Activated naive CD8-positive, alpha-beta T cell treated with anti-CD3 and anti-CD28 coated beads, Interleukin-2, amount 50 U/mL, for 24 hours (primary cell): ENCODE results near the gene ANKRD34A.
A peak's percentile ranks its signal among the peaks of the same experiment; 100 is the strongest.

ENCODE experiments used
- ATAC-seq: fragments of 150-1000 bp; cut with Tn5 transposase; one replicate; pipeline ENCODE4 v1.10.0; 2021
- DNase-seq: peaks from one replicate; pipeline ENCODE4 v3.0.0; 2021
- H3K27ac Mint-ChIP-seq: one replicate; pipeline ENCODE4 v1.8.0; 2021; ENCODE audit warnings: mild to moderate bottlenecking, mixed read lengths
- H3K27me3 Mint-ChIP-seq: one replicate; pipeline ENCODE4 v1.8.0; 2021; ENCODE audit warnings: mixed read lengths
- H3K36me3 Mint-ChIP-seq: one replicate; pipeline ENCODE4 v1.8.0; 2021; ENCODE audit warnings: low read depth, mixed read lengths
- H3K4me1 Mint-ChIP-seq: one replicate; pipeline ENCODE4 v1.8.0; 2021; ENCODE audit warnings: mixed read lengths
- H3K4me3 Mint-ChIP-seq: one replicate; pipeline ENCODE4 v1.8.0; 2021; ENCODE audit warnings: mild to moderate bottlenecking, moderate library complexity, mixed read lengths
- H3K9me3 Mint-ChIP-seq: one replicate; pipeline ENCODE4 v1.8.0; 2021; ENCODE audit warnings: mixed read lengths

The ANKRD34A gene

DNA sequence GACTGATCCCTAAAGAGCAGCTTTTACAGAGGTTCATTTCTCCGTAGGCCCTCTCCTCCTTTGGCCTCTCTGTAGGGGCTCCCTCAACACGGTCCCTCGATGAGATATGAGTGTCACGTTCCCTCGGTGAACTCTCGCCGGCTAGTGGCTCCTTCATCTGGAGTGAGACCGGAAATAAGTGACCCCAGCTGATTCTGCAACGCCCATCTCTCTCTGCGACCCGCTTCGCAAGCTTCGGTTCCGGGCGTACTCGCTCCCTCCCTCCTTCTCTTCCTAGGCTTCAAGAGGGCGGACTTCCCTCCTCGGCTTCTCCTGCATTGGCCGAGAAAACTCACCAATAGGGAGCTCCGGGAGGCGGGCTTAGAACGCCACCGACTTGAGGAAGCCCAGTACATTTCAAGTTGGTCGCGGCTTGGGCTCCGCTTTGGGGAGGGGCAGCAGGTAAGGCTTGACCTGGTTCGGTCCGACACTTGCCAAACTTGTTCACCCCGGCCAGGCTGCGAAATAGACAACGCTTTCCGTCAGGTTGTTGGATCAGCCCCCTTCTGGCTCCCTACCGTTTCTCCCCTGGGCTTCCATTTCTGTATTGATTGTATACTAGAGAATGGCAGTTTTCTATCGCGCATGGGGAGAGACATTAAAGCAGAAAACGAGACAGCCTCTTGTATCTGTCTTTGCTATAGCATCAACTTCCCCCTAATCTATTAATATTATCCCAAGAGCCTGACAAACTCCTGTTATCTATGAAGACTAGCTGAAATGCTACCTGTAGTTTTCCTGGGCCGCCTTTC lies at the start of gene ANKRD34A, which contains the start of gene POLR3GL:
TSS of gene ANKRD34A (minus strand) at position 248 of the 791 bp plus-strand sequence. CDS start 2,816 bp downstream, outside the sequence.
TSS of gene POLR3GL (plus strand) at position 363 of the 791 bp plus-strand sequence. CDS start 10,176 bp downstream, outside the sequence.
- H3K27me3 Mint-ChIP-seq: no peaks in the 10 kb centered on the region
- DNase-seq (peak; percentile 90), ATAC-seq (peak; percentile 86)
- peaks cover 36% of the 10 kb centered on the region for H3K4me1 Mint-ChIP-seq
- H3K9me3 Mint-ChIP-seq: peaks cover 8% of the 10 kb centered on the region
- peak within 1 kb of the TSS; percentile 96 for H3K27ac Mint-ChIP-seq
- H3K4me3 Mint-ChIP-seq: peak within 1 kb of the TSS; percentile 96
- peaks cover 17% of the 10 kb centered on the region for H3K36me3 Mint-ChIP-seq

DNA sequence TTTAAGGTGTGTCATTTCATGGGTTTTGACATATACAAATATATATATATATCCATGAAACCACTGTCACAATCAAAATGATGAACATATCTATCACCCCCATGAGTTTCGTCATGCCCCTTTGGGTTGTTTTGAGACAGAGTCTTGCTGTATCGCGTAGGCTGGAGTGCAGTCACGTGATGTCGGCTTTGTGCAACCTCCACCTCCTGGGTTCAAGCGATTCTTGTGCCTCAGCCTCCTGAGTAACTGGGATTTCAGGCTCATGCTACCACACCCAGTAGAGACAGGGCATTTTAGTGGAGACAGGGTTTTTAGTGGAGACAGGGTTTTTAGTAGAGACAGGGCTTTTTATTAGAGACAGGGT lies 49.2 kb upstream of the ANKRD34A start:
- H3K27me3 Mint-ChIP-seq: peaks cover 15% of the 10 kb centered on the region
- H3K9me3 Mint-ChIP-seq: no peaks in the 10 kb centered on the region
- no peak for ATAC-seq
- no peaks in the 10 kb centered on the region for H3K36me3 Mint-ChIP-seq
- peaks cover 9% of the 10 kb centered on the region for H3K4me1 Mint-ChIP-seq
- H3K27ac Mint-ChIP-seq: no peak overlapping the region
- no peak overlapping the region for H3K4me3 Mint-ChIP-seq
- DNase-seq: no peak

GRCh38 chr1:146012703-146013558 lies 48.6 kb upstream of the ANKRD34A start:
- peaks cover 9% of the 10 kb centered on the region for H3K27me3 Mint-ChIP-seq
- DNase-seq (peak; percentile 59), ATAC-seq (peak; percentile 80)
- peaks cover 9% of the 10 kb centered on the region for H3K4me1 Mint-ChIP-seq
- H3K4me3 Mint-ChIP-seq: no peak overlapping the region
- H3K36me3 Mint-ChIP-seq: no peaks in the 10 kb centered on the region
- H3K27ac Mint-ChIP-seq: peak overlapping the region; percentile 47
- H3K9me3 Mint-ChIP-seq: no peaks in the 10 kb centered on the region

GRCh38 chr1:146010126-146010738 lies 45.9 kb upstream of the ANKRD34A start:
- no peak overlapping the region for H3K27ac Mint-ChIP-seq
- DNase-seq (no peak), ATAC-seq (no peak)
- H3K27me3 Mint-ChIP-seq: no peaks in the 10 kb centered on the region
- no peak overlapping the region for H3K4me3 Mint-ChIP-seq
- no peaks in the 10 kb centered on the region for H3K9me3 Mint-ChIP-seq
- H3K4me1 Mint-ChIP-seq: peaks cover 30% of the 10 kb centered on the region
- H3K36me3 Mint-ChIP-seq: no peaks in the 10 kb centered on the region

DNA sequence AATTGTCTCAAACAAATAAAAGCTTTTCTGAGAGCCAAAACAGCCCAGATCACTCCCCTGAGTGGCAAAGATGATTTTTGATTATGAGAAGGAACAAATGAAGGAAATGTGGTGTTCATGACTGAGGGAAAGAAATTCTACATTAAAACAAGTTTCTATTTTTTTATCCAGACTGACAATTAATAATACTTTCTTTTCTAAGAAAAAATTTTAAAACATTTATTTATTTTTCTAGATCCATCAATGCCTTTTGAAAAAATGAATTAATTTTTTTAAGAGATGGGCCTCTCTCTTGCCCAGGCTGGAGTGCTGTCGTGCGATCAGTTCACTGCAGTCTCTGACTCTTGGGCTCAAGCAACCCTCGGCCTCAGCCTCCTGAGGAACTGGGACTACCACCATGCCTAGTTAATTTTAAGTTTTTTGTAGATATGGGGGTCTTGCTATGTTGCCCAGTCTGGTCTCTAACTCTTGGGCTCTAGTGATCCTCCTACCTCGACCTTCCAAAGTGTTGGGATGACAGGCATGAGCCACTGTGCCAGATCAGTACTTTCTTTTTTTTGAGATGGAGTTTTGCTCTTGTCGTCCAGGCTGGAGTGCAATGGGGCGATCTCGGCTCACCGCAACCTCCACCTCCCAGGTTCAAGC lies 43.2 kb upstream of the ANKRD34A start:
- Mint-ChIP-seq H3K4me1 (peaks cover 41% of the 10 kb centered on the region), H3K27ac (peak overlapping the region; percentile 90), H3K4me3 (peak overlapping the region; percentile 65), H3K9me3 (no peaks in the 10 kb centered on the region), H3K36me3 (no peaks in the 10 kb centered on the region), H3K27me3 (no peaks in the 10 kb centered on the region)
- no peak for DNase-seq
- no peak for ATAC-seq

- no peak overlapping the region for H3K4me3 Mint-ChIP-seq
- H3K27ac Mint-ChIP-seq: peak overlapping the region; percentile 69
Measured at GRCh38 chr1:146001709-146002108, 37.3 kb upstream of the ANKRD34A start.

GRCh38 chr1:145999321-146000024 lies 35.1 kb upstream of the ANKRD34A start:
- Mint-ChIP-seq H3K4me1 (peaks cover 60% of the 10 kb centered on the region), H3K9me3 (no peaks in the 10 kb centered on the region), H3K27me3 (no peaks in the 10 kb centered on the region), H3K4me3 (peak overlapping the region; percentile 85), H3K27ac (peak overlapping the region; percentile 91), H3K36me3 (peaks cover 17% of the 10 kb centered on the region)
- ATAC-seq: no peak
- no peak for DNase-seq

More at GRCh38 chr1:146001709-146002108, 37.3 kb upstream of the ANKRD34A start:
- DNase-seq: no peak
- H3K9me3 Mint-ChIP-seq: no peaks in the 10 kb centered on the region
- ATAC-seq: no peak
- no peaks in the 10 kb centered on the region for H3K36me3 Mint-ChIP-seq
- no peaks in the 10 kb centered on the region for H3K27me3 Mint-ChIP-seq
- peaks cover 77% of the 10 kb centered on the region for H3K4me1 Mint-ChIP-seq

- ATAC-seq: no peak
Measured at GRCh38 chr1:145997718-145998023, 33.3 kb upstream of the ANKRD34A start.

DNA sequence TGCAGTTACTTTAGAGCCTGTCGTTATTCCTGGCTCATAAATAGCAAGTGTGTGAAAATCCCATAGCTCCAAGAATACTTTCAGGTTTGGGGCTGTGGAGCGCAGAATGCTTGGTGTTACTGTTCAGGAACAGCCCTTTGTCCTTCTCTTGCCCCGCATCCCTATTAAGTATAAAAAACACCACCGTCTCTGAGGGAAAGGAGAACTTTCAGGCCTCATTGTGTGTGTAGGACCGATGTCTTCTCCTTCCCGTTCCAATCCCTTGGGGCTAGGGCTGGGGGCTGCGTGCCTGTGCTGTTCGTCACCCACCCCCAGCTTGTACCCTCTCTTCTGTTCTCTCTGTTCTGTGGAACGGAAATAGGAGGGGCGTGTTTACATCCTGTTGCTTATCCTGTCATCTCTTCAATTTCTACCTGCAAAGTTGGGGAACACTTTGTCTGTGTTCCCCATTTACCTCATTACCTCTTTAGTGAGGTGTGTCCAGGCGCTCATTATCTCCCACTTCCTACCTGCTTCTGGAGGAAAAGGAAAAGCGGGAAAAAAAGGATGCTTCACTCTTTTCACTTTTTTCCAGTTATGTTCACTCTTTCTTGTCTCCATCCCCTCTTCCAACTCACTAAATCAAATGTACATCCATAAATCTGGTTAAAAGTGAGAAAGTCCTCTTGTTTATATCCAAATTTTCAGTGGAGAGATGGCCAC lies 32.8 kb upstream of the ANKRD34A start:
- ATAC-seq: peak; percentile 45
- peaks cover 40% of the 10 kb centered on the region for H3K36me3 Mint-ChIP-seq

More at GRCh38 chr1:145997718-145998023, 33.3 kb upstream of the ANKRD34A start:
- H3K9me3 Mint-ChIP-seq: no peaks in the 10 kb centered on the region
- peaks cover 65% of the 10 kb centered on the region for H3K4me1 Mint-ChIP-seq
- no peaks in the 10 kb centered on the region for H3K27me3 Mint-ChIP-seq
- peak overlapping the region; percentile 85 for H3K4me3 Mint-ChIP-seq
- H3K36me3 Mint-ChIP-seq: peaks cover 35% of the 10 kb centered on the region
- no peak for DNase-seq
- H3K27ac Mint-ChIP-seq: peak overlapping the region; percentile 91

DNA sequence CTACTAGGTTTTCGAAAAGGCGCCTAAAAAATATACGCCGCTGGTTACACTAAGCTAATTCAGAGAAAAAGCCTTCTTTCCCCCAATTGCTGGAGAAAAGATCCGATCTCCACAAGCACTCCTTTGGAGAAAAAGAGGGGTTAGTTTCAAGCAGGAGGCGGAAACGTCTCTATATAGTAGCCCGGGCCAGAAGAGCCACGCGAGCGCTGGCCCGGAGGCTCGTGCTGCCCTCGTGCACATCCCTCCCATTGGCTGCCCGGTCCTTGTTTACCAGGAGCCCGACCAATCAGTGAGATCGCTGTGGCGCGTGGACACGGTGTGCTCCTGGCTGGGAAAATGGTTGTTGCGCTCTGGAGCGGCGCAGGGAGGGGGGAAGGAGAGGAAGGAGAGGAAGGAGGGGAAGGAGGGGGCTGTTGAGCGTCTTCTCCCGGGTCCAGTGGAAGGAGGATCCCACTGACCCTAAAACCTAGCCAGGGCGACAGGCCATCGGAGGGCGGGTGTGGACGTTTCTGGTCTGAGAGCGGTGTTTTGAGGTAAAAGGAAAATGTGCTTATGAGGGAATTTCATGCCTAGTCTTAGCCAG lies 32.1 kb upstream of the ANKRD34A start, which contains the start of gene TXNIP:
TSS of gene TXNIP (minus strand) at position 147 of the 583 bp plus-strand sequence. CDS start 313 bp downstream, outside the sequence.
- DNase-seq (peak; percentile 95), ATAC-seq (peak; percentile 92)
- H3K4me1 Mint-ChIP-seq: peaks cover 70% of the 10 kb centered on the region
- peaks cover 43% of the 10 kb centered on the region for H3K36me3 Mint-ChIP-seq
- peak within 1 kb of the TSS; percentile 85 for H3K4me3 Mint-ChIP-seq
- no peaks in the 10 kb centered on the region for H3K9me3 Mint-ChIP-seq
- H3K27ac Mint-ChIP-seq: peak within 1 kb of the TSS; percentile 91
- H3K27me3 Mint-ChIP-seq: no peaks in the 10 kb centered on the region

More for the DNA sequence above, 32.8 kb upstream of the ANKRD34A start:
- Mint-ChIP-seq H3K4me3 (peak overlapping the region; percentile 85), H3K27me3 (no peaks in the 10 kb centered on the region), H3K4me1 (peaks cover 70% of the 10 kb centered on the region), H3K9me3 (no peaks in the 10 kb centered on the region), H3K27ac (peak overlapping the region; percentile 91)
- peak; percentile 53 for DNase-seq

DNA sequence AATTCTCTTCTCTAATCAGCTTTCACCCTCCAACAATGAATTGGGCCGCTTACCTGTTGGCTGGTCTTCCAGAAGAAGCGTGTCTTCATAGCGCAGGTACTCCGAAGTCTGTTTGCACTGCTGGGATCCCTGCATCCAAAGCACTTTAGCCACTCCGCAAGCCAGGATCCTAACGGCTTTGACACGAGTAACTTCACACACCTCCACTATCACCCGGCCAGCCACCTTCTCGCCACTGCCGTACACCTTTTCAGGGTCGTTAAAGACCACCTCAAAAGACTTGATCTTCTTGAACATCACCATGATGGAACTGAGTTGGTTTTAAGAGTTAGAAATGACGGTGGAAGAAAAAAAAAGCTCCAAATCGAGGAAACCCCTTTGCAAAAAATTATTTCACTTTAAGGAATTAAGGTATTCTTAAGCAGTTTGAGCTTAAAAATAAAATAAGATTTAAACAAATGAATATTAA lies 31.6 kb upstream of the ANKRD34A start:
- DNase-seq: no peak
- Mint-ChIP-seq H3K27me3 (no peaks in the 10 kb centered on the region), H3K9me3 (no peaks in the 10 kb centered on the region)

GRCh38 chr1:145995148-145995881 lies 30.9 kb upstream of the ANKRD34A start:
- Mint-ChIP-seq H3K4me1 (peaks cover 74% of the 10 kb centered on the region), H3K27me3 (no peaks in the 10 kb centered on the region)
- DNase-seq: no peak

More for the DNA sequence above, 31.6 kb upstream of the ANKRD34A start:
- H3K27ac Mint-ChIP-seq: peak overlapping the region; percentile 91
- no peak for ATAC-seq
- peaks cover 69% of the 10 kb centered on the region for H3K4me1 Mint-ChIP-seq
- H3K36me3 Mint-ChIP-seq: peaks cover 43% of the 10 kb centered on the region
- H3K4me3 Mint-ChIP-seq: peak overlapping the region; percentile 85

More at GRCh38 chr1:145995148-145995881, 30.9 kb upstream of the ANKRD34A start:
- peak overlapping the region; percentile 85 for H3K4me3 Mint-ChIP-seq
- peaks cover 43% of the 10 kb centered on the region for H3K36me3 Mint-ChIP-seq
- peak overlapping the region; percentile 91 for H3K27ac Mint-ChIP-seq
- no peaks in the 10 kb centered on the region for H3K9me3 Mint-ChIP-seq
- no peak for ATAC-seq
